Trophoblast cell (in vitro differentiated cells and primary cell): Measurements from ENCODE around the gene UBE2C.

ENCODE experiments used
- DNase-seq, 2 donors: peaks; one replicate each; pipeline ENCODE4 v3.0.0-alpha.2; 2016
- H2AFZ ChIP-seq: 2 replicates; pipeline ENCODE4 v1.6.1; 2013; ENCODE audit warnings: low read length, moderate library complexity, mild to moderate bottlenecking; ENCODE audit not compliant: insufficient read depth, poor library complexity
- H2AK5ac ChIP-seq: 2 replicates; pipeline ENCODE4 v1.6.1; 2013; ENCODE audit warnings: mild to moderate bottlenecking, low read length
- H2BK120ac ChIP-seq: 2 replicates; pipeline ENCODE4 v1.6.1; 2013; ENCODE audit warnings: low read length, mild to moderate bottlenecking, moderate library complexity; ENCODE audit not compliant: insufficient read depth, poor library complexity
- H2BK12ac ChIP-seq: 2 replicates; pipeline ENCODE4 v1.6.1; 2013; ENCODE audit warnings: mild to moderate bottlenecking, low read length, moderate library complexity
- H2BK5ac ChIP-seq: 2 replicates; pipeline ENCODE4 v1.6.1; 2013; ENCODE audit warnings: low read length, low read depth, moderate library complexity, mild to moderate bottlenecking; ENCODE audit not compliant: poor library complexity
- H3K14ac ChIP-seq: 2 replicates; pipeline ENCODE4 v1.6.1; 2013; ENCODE audit warnings: mild to moderate bottlenecking, low read length
- H3K18ac ChIP-seq: 2 replicates; pipeline ENCODE4 v1.6.1; 2013; ENCODE audit warnings: mild to moderate bottlenecking, low read length
- H3K23ac ChIP-seq: 2 replicates; pipeline ENCODE4 v1.6.1; 2013; ENCODE audit warnings: low read length
- H3K27ac ChIP-seq: 2 replicates; pipeline ENCODE4 v1.5.1; 2013; ENCODE audit warnings: low read depth, mild to moderate bottlenecking, inconsistent platforms, low read length, moderate library complexity
- H3K27me3 ChIP-seq: 2 replicates; pipeline ENCODE4 v1.6.1; 2013; ENCODE audit warnings: inconsistent platforms, mild to moderate bottlenecking, low read length, moderate library complexity; ENCODE audit not compliant: insufficient read depth
- H3K36me3 ChIP-seq, 2 experiments: 1 replicate in 1 of 2; 2 replicates in 1 of 2; pipeline ENCODE4 v1.6.1; 2013; ENCODE audit warnings: low read length in 2 of 2, mild to moderate bottlenecking in 2 of 2, moderate library complexity in 1 of 2; ENCODE audit not compliant: insufficient read depth in 2 of 2, control insufficient read depth in 1 of 2
- H3K4ac ChIP-seq: 2 replicates; pipeline ENCODE4 v1.6.1; 2013; ENCODE audit warnings: low read depth, mild to moderate bottlenecking, low read length, moderate library complexity
- H3K4me1 ChIP-seq, 2 experiments: 1 replicate in 1 of 2; 2 replicates in 1 of 2; pipeline ENCODE4 v1.6.1; 2013; ENCODE audit warnings: low read length in 2 of 2, mild to moderate bottlenecking in 2 of 2, moderate library complexity in 1 of 2; ENCODE audit not compliant: insufficient read depth in 2 of 2, control insufficient read depth in 1 of 2
- H3K4me2 ChIP-seq: 2 replicates; pipeline ENCODE4 v1.6.1; 2013; ENCODE audit warnings: inconsistent platforms, mild to moderate bottlenecking, low read length, moderate library complexity
- H3K4me3 ChIP-seq: 2 replicates; pipeline ENCODE4 v1.5.1; 2013; ENCODE audit warnings: mild to moderate bottlenecking, low read depth, low read length, inconsistent platforms
- H3K79me1 ChIP-seq: one replicate; pipeline ENCODE4 v1.6.1; 2013; ENCODE audit warnings: low read length
- H3K79me2 ChIP-seq: 2 replicates; pipeline ENCODE4 v1.6.1; 2013; ENCODE audit warnings: low read length, mild to moderate bottlenecking; ENCODE audit not compliant: control insufficient read depth, insufficient read depth, poor library complexity
- H3K9ac ChIP-seq: 2 replicates; pipeline ENCODE4 v1.6.1; 2013; ENCODE audit warnings: mild to moderate bottlenecking, low read length
- H3K9me3 ChIP-seq: 2 replicates; pipeline ENCODE4 v1.6.1; 2013; ENCODE audit warnings: low read depth, mild to moderate bottlenecking, control low read depth, inconsistent platforms, low read length; ENCODE audit not compliant: insufficient read depth
- H4K12ac ChIP-seq: 2 replicates; pipeline ENCODE4 v1.6.1; 2013; ENCODE audit warnings: low read depth, mild to moderate bottlenecking, low read length, moderate library complexity
- H4K8ac ChIP-seq: 2 replicates; pipeline ENCODE4 v1.6.1; 2013; ENCODE audit warnings: low read depth, mild to moderate bottlenecking, low read length, moderate library complexity
- H4K91ac ChIP-seq: one replicate; pipeline ENCODE4 v1.6.1; 2013; ENCODE audit warnings: low read depth, mild to moderate bottlenecking, low read length, moderate library complexity
- WGBS: extraction: QIAGEN DNeasy Blood & Tissue Kit; methylation state at CpG from one replicate; pipeline ENCODE4 v1.1.7; 2013; ENCODE audit warnings: missing lambda C conversion rate; ENCODE audit not compliant: insufficient read length, insufficient coverage; ENCODE audit errors: extremely low coverage; 5-methylcytosine and 5-hydroxymethylcytosine counted together

UBE2C gene

GRCh38 chr20:45843506-45843905 is 31.1 kb downstream of the UBE2C start:
- no peak overlapping the region for H4K12ac ChIP-seq
- no CpG with 5 or more reads among the region's 14 CpGs for WGBS
- no peaks in the 10 kb centered on the region for H3K4me1 ChIP-seq
- no peak overlapping the region for H2BK12ac ChIP-seq
- no peaks in the 10 kb centered on the region for H3K27me3 ChIP-seq
- no peak overlapping the region for H3K4ac ChIP-seq
- no peak overlapping the region for H2AK5ac ChIP-seq
- no peak overlapping the region for H3K18ac ChIP-seq
- H4K8ac ChIP-seq, result no peak overlapping the region
- H4K91ac ChIP-seq, result no peak overlapping the region
- H3K9me3 ChIP-seq, result no peaks in the 10 kb centered on the region
- no peak overlapping the region for H3K9ac ChIP-seq
- no peak overlapping the region for H2AFZ ChIP-seq
- H3K79me2 ChIP-seq, result no peaks in the 10 kb centered on the region
- H3K27ac ChIP-seq, result no peak overlapping the region
- no peak for DNase-seq
- peaks cover 40 to 46% of the 10 kb centered on the region in 2 experiments for H3K36me3 ChIP-seq
- H3K14ac ChIP-seq, result no peak overlapping the region
- no peak overlapping the region for H2BK120ac ChIP-seq
- no peaks in the 10 kb centered on the region for H3K79me1 ChIP-seq
- no peak overlapping the region for H3K4me3 ChIP-seq
- no peak overlapping the region for H2BK5ac ChIP-seq
- no peak overlapping the region for H3K4me2 ChIP-seq
- no peak overlapping the region for H3K23ac ChIP-seq

DNA sequence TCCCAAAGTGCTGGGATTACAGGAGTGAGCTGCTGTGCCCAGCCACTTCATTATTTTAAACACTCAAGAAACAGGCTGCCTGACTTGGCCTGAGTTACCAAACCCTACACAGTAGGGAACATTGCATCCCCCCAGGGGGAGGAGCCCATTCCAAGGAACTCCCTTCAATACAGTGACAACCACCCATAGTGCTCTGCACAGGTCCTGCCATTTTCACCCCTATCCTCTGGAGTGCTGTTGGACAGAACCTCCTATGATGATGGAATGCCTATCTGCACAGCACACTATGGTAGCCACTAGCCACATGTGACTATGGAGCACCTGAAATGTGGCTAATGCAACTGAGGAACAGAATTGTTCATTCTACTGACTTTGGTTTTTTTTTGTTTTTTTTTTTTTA is 33.0 kb downstream of the UBE2C start:
- no peak overlapping the region for H3K14ac ChIP-seq

GRCh38 chr20:45848421-45848820 is 36.0 kb downstream of the UBE2C start:
- no peak overlapping the region for H3K27ac ChIP-seq
- no peak overlapping the region for H2BK5ac ChIP-seq
- no peaks in the 10 kb centered on the region for H3K27me3 ChIP-seq
- no peak overlapping the region for H4K91ac ChIP-seq
- no peak overlapping the region for H3K4me3 ChIP-seq
- H3K79me2 ChIP-seq, result no peaks in the 10 kb centered on the region
- no peak overlapping the region for H3K14ac ChIP-seq
- H3K18ac ChIP-seq, result no peak overlapping the region
- peaks cover 17 to 21% of the 10 kb centered on the region in 2 experiments for H3K36me3 ChIP-seq
- H3K79me1 ChIP-seq, result no peaks in the 10 kb centered on the region
- H3K4ac ChIP-seq, result no peak overlapping the region
- H2AFZ ChIP-seq, result no peak overlapping the region
- H3K9me3 ChIP-seq, result no peaks in the 10 kb centered on the region
- H3K4me1 ChIP-seq, result no peaks in the 10 kb centered on the region
- no peak overlapping the region for H2AK5ac ChIP-seq
- H3K4me2 ChIP-seq, result no peak overlapping the region
- H3K23ac ChIP-seq, result no peak overlapping the region
- no peak overlapping the region for H4K8ac ChIP-seq
- H3K9ac ChIP-seq, result no peak overlapping the region
- WGBS, result no CpG with 5 or more reads among the region's 8 CpGs
- no peak overlapping the region for H4K12ac ChIP-seq
- H2BK120ac ChIP-seq, result no peak overlapping the region
- DNase-seq, result no peak
- no peak overlapping the region for H2BK12ac ChIP-seq

More for the DNA sequence above, 33.0 kb downstream of the UBE2C start:
- H3K9me3 ChIP-seq, result no peaks in the 10 kb centered on the region
- no peak overlapping the region for H2BK12ac ChIP-seq
- H2BK5ac ChIP-seq, result no peak overlapping the region
- H4K12ac ChIP-seq, result no peak overlapping the region
- no peaks in the 10 kb centered on the region for H3K4me1 ChIP-seq
- no peak overlapping the region for H2BK120ac ChIP-seq
- H4K8ac ChIP-seq, result no peak overlapping the region
- H3K9ac ChIP-seq, result no peak overlapping the region
- no peak overlapping the region for H3K18ac ChIP-seq
- no peaks in the 10 kb centered on the region for H3K27me3 ChIP-seq
- H3K4me2 ChIP-seq, result no peak overlapping the region
- no peak overlapping the region for H2AFZ ChIP-seq
- no peaks in the 10 kb centered on the region for H3K79me1 ChIP-seq
- H3K36me3 ChIP-seq, result peaks cover 37 to 42% of the 10 kb centered on the region in 2 experiments
- no peak overlapping the region for H4K91ac ChIP-seq
- no peak overlapping the region for H3K4ac ChIP-seq
- no peak overlapping the region for H2AK5ac ChIP-seq
- H3K23ac ChIP-seq, result no peak overlapping the region
- no peak overlapping the region for H3K4me3 ChIP-seq
- no peak for DNase-seq
- no peaks in the 10 kb centered on the region for H3K79me2 ChIP-seq
- no peak overlapping the region for H3K27ac ChIP-seq

DNA sequence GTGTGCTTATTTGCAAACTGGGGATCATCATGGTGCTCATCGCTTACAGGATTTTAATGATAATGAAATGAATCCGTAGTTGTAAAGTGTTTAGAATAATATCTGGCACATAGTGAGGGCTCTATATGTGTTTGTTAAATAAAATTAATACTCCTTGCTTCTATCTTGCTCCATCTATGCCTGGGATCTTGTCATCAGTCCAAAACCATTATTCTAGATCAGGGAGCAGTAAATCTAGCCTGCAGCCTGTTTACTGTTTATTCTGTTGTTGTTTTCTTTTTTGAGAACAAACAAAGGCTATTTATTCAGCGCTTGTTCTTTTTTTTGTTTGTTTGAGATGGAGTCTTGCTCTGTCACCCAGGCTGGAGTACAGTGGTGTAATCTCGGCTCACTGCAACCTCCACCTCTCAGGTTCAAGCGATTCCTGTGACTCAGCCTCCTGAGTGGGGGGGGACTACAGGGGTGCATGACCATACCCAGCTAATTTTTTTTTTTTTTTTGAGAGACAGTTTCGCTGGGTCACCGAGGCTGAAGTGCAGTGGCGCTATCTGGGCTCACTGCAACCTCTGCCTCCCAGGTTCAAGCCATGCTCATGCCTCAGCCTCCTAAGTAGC is 36.6 kb downstream of the UBE2C start:
- Histone ChIP-seq H4K91ac (no peak overlapping the region), H4K8ac (no peak overlapping the region), H2BK120ac (no peak overlapping the region), H3K27me3 (no peaks in the 10 kb centered on the region), H3K14ac (no peak overlapping the region), H2BK12ac (no peak overlapping the region), H2AK5ac (no peak overlapping the region), H3K18ac (no peak overlapping the region), H3K9ac (no peak overlapping the region), H3K27ac (no peak overlapping the region), H3K36me3 (peaks cover 10 to 14% of the 10 kb centered on the region in 2 experiments), H3K4ac (no peak overlapping the region), H3K4me1 (no peaks in the 10 kb centered on the region), H3K4me3 (no peak overlapping the region), H3K9me3 (no peaks in the 10 kb centered on the region), H3K23ac (no peak overlapping the region), H2BK5ac (no peak overlapping the region), H3K79me1 (no peaks in the 10 kb centered on the region), H3K4me2 (no peak overlapping the region), H4K12ac (no peak overlapping the region), H2AFZ (no peak overlapping the region), H3K79me2 (no peaks in the 10 kb centered on the region)
- no peak for DNase-seq
- no CpG with 5 or more reads among the region's 8 CpGs for WGBS
